Measurements from ENCODE around the gene FYB1.

The FYB1 gene

DNA sequence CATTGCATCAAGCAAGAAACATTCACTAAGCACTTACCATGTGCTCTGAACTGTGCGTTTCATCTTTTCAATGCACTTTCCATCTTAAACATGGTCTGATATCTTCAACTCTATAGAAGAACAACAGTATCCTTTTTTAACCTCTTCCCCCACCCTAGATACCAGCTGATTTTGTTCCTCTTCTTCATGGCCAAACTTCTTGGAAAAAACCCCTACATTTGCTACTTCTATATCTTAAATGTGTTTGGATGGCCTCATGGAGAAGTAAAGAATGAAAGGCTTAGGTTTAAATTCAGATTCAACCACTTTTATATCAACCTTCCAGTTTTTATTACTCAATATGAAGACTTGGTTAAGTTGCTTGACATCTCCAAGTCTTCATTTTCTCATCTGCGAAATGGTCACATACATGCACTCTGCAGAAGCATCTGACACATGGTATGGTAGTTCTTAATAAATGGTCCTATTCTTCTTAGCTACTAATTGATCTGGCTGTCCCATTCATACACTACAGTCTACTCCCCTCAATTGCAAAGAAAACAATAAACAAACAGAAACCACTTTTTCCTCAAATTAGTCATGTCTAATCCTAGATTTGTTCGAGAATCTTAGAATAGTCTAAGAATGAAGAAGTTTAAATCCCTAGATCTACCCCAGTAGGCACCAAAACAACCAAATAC is 59.4 kb downstream of the FYB1 start:
- no peak for DNase-seq (ENCODE audit: low spot score)

DNA sequence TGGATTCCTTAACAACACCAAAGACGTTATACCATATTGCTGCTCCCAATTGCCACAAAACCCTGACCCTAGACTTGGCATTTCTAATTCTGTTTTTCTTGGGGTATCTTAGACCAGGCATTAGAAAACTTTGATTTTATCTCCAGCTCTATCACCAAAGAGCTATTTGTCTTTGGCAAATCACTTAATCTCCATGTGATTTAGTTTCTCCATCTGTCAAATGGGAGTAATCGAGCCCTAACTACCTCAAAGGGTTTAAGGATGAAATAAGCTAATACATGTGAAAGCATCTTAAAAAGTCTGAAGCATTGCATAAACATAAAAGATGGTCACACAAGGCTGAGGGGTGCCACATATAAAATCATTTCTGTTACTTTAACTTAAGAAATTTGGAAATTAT is 60.6 kb downstream of the FYB1 start:
- DNase-seq (ENCODE audit: low spot score), result no peak

DNA sequence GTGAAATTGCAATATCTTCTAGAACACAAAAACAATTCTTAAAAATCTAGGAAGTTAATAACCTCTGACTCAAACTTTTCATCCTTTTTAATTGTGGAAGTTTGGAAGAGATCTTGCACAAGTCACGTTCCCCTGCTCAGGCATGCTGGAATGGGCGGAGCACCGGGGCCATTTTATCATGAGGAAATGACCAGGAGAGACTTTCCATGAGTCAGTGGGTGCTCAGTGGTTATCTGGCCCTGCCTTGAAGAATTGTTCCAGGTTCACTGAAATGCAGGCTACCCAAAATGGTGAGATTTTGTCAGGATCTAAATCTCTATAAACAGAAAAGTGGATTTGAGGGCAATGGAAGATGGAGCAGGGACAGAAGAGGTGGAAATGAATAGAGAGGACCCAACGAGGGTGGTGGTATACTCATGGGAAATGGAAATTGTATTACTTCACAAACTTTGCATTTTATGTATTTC is 61.2 kb downstream of the FYB1 start:
- no peak for DNase-seq (ENCODE audit: low spot score)

DNA sequence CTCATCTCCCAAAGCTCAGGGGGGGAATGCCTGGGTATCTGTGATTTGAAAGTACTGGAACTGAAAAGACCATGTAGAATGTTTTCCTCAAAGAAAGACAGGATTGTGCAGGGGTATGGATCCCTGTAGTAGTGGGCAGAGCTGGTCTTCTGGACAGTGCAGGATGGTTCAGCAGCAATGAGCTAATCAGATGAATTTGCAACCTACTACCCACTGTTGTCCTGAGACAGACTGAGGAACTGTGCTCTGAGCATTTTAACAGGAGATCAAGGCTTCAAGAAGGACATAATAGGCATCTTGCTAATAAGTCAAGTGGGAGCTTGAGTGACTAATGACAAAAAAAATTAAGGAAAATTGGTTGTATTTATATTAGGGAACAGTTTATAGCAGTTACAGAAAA is 61.7 kb downstream of the FYB1 start:
- no peak for DNase-seq (ENCODE audit: low spot score)

DNA sequence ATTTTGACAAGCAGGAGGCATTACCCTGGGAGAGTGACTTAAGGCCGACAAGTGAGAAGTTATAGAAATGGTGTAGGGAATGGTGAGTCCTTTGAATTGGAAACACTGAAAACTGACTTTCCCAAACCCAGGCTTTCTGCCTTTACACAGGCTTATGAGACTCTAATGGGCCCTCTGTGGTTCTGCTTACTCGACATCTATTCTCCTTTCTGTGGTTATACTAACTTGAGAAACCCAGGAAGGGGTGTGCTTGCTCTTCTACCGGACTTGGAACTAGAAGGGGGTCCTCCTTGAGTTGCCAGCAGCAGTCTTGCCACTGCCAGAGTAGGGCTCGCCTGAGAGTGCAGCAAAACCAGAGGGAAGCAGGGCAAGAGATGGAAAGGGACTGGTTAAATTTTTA is 63.3 kb downstream of the FYB1 start:
- no peak for DNase-seq (ENCODE audit: low spot score)

DNA sequence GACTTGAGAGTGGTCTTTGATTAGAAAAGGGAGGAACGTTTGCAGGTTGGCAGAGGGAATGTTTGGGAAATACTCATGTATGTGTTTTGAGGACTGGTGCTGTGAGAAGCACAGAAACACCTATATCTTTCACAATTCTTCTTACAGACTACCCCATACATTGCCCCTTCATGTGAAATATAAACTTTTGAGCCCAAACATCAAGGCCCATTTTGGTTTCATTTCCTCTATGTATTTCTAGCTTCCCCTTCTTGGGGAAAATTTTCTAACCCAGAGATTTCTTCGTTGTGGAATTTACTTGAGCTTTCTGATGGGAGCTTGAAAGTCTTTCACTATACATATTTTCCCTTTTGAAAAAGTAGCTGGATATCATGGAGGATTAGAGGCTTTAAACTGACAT is 67.6 kb downstream of the FYB1 start:
- DNase-seq (ENCODE audit: low spot score), result no peak

DNA sequence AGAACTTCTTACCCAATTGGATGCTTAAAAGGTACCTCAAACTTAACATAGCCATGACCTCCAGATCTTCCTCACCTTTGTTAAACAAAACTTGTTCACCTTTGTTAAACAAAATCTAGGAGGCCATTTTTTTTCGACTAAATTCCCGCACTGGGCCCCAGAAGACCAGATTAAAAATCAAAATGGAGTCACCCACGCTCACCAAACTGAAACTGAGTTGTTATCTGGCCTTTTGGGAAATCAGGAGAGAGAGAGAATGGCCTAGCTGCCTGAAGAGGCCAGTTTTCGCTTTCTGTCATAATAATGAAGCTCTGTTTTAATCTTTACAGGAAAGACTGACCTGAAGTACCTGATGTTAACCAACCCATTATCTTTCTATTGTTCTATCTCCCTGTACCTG is 69.4 kb downstream of the FYB1 start:
- no peak for DNase-seq (ENCODE audit: low spot score)

DNA sequence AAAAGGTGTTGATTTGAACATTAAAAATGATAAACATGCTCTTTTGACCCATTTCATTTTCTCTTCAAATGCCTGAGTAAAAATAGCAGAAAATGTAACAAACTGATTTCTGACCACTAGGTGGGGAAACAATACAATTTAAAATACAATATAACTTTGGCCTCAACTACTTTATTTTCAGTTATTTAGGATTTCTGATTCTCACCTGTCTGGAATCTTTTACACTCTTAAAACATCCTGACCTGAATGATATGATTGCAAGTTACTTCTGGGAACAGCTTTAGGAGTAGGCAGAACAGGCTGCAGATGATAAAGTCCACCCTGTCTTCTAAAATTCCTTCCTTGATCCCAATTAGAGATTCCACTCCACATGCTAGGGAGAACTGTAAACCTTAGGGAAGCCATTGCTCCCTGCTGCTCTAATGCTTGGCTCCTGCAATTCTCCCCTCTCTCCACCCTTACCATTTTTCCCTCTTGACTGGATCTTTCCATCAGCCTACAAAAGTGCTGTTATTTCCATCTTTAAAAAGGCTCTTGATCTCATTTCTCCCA is 70.3 kb downstream of the FYB1 start:
- DNase-seq (ENCODE audit: low spot score), result peak; percentile 27

DNA sequence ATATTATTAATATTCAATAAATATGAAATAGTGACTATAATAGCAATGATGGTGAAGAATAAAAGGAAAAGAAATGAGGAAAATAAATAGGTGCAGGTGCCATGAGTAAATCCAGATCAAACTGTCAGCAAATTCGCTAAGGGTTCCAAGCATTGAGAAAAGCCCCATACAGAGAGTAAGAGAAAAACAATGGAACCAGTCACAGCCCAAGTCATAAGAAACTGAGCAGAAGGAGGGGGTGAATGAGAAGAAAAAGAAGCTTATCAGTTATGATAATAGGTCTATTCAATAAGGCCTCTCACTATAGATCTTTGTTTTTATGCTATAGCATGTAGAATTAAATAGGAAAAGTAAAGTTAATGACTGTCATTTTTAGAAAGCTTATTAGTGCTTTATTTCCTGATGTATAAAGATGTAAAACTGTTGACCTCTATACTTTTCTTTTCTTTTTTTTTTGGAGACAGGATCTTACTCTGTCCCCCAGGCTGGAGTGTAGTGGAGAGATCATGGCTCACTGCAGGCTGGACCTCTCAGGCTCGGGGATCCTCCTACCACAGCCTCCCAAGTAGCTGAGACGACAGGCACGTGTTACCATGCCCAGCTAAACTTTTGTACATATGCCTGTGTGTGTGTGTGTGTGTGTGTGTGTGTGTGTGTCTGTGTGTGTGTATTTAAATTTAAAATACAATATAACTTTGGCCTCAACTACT is 72.4 kb downstream of the FYB1 start:
- peak; percentile 30 for DNase-seq (ENCODE audit: low spot score)

DNA sequence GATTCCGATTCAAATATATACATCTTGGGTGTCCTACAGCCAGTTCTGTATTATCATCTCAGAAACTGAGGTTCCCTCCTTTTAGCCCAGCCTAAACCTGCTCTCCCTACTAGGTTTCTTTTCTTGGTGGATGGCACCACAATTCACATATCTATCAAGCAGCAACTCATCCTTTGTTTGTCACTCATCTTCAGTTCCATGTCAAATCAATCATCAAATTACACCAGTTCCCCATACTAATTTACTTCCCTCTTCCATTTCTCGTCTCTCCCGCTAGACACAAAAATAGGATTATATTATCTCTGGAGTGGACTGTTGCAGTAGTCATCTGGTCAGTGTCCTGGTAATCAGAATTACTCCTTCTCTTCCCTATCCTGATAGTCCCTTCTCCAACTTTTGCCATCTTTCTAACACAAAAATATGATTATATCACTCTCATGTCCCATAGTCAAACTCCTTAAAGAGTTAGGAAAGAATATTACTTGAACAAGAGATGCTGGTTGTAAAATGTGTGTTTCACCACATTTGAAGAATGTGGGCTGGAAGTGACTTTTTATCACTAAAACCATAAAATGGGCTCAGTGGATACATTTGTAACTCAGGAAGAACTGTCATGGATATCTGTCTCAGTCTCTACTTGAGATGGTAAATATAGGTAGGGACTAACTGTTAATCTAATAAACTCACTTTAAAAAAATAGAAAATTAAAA is 76.1 kb downstream of the FYB1 start:
- DNase-seq (ENCODE audit: low spot score), result no peak

DNA sequence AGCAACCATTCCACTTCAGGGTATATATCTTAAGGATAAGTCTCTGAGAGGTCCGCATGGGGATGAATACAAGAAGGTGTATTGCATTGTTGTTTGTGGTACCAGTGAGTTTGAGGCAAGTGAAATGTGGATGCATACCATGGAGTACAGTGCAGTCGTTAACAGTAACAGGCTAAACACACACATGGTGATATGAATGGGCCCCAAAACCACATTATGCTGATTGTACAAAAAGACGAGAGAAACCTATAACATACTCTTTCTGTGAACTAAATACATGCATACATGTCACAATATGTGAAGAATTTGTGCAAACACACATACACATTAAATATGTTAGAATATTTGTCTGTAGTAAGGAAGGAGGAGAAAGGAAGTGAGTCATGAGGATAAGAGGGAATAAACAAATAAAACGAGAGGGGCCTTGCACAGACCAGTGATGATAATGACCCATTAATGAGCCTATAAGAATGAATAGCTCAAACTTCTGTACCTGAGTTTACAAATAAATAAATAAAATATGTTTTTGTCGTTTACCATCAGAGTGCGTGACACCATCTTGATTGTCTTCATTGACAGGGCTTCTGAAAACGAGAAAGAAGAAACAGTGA is 78.7 kb downstream of the FYB1 start:
- DNase-seq (ENCODE audit: low spot score), result no peak

DNA sequence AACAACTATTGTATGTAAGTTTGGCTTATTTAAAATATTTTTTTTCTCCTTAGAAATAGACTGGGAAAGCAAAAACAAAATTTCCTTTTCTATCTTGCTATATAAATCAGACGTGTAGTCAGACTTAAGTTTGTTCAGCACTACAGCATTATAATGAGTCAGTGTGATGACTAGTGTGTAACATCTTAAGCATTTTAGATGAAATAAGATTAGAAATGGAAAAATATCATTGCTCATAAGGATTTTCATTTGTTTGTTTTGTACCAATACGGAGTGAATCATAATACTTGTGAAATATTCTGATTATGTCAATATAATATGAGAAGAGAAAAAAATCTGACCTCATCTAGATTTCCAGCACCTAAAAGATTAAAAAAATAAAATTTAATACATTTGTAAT is 80.5 kb downstream of the FYB1 start:
- DNase-seq (ENCODE audit: low spot score), result no peak

DNA sequence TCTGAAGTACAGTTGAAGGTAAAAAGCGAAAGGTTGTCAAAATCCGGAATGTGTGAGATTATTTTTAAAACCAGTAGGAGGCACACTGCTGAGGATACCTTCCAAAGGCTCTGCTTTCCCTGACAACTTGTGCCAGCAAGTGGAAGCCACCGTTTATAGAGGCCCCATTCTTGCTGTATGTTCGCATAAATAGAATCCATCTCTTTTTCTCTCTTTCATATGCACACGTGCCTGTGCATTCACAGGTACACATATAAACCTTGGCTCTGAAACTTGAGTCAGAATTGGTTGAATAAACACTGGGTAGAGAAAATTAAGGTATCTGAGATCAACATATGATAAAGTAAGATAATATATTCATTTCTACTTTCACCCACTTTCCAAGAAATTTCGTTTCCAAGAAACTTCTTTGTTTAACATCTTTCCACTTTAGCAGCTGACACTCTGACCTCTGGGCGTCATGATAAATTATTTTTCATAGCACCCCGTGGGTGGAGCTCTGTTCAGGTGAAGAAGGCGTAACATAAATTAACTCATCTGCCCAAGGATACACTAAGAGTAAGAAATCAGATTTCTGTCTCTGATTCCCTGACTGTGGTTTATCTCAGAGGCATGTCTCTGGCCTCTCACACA is 81.4 kb downstream of the FYB1 start:
- no peak for DNase-seq (ENCODE audit: low spot score)

DNA sequence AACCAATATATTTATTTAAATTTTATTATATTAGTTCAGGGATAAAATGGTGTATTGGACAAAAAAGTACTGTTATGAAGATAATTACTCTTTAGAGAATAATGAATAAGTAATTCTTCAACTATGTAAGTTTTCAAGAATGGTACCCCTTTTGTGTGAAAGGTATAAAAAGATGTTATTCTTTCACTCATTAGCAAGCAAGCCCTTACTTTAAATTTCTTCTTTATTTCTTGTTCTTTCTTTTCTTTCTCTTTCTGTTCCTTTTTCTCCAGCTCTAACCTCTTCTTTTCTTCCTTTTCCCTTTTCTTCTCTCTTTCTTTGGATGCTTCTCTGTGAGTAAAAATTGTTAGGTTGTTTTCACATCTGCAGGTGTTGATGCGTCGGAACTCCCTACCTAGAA is 82.0 kb downstream of the FYB1 start:
- DNase-seq (ENCODE audit: low spot score), result no peak

DNA sequence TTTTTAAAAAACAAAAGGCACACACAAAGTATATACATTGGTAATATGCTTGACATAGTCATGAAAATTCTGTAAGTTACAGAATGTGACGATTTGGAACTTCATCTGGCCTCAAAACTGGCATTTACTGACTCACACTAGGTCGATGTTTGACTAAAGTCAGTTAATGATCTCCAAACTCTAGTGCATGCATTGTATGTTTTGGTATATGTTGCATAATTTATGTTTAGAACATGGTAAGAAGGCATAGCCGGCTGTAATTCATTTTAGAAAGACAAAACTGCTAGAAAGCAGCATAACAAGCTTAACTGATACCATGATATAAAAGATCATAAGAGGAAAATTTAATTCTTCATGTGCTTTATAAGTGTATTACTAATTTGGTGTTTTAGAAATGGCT is 86.6 kb downstream of the FYB1 start:
- DNase-seq (ENCODE audit: low spot score), result no peak

DNA sequence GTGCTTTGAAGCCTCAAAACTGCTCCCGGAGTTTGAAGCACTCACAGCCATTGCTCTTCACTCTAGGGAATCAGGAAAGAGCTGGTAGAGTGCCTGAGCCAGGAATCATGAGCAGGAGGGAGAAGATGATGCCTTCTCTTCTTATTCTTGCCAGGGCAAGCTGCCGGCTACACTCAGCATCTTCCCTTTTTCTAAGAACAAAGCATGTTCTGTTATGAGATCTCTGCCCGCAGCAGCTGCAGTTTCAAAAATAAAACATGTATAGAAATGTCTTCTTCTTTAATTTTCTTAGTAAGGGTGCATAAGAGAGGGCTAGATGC is 87.3 kb downstream of the FYB1 start:
- DNase-seq (ENCODE audit: low spot score), result peak; percentile 71

DNA sequence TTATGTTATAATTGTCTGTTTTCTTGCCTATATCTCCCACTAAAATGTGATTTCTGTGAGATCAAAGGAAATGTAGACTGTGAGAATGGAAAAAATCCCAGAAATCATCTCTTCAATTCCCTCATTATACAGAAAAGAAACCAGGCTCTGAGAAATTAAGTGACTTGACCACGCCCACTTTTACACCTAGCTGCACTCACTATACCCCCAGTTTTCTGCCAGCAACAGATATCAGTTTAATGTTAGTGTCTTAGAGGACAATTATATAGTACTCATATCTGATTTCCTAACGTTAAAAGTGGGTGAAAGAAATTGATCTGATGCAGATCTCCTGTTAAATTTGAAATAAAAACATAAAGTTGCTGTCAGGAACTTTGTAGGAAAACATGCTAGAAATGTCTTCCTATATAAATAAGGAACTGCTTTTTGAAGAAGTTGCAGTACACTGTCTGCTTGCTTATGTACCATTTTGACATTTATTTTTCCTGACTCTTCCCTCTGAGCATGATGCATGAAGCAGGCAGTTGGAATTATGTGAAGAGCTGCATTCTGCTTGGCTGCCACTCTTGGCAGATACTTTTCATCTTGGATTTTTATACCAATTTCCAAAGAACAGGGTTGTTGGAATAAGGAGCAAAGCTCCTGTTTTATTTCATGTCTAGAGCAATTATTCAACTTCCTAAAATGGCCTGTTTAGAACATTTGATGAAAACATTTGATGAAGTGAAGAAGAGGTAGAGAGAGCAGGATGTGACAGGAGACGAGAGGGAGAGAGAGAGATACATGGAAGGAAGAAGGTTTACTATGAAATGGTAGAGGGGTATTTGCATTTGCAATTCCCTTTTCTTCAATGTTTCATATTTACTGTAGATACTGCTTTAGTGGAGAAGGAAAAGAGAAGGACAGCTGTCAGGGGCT is 87.9 kb downstream of the FYB1 start:
- DNase-seq (ENCODE audit: low spot score), result peak; percentile 29

DNA sequence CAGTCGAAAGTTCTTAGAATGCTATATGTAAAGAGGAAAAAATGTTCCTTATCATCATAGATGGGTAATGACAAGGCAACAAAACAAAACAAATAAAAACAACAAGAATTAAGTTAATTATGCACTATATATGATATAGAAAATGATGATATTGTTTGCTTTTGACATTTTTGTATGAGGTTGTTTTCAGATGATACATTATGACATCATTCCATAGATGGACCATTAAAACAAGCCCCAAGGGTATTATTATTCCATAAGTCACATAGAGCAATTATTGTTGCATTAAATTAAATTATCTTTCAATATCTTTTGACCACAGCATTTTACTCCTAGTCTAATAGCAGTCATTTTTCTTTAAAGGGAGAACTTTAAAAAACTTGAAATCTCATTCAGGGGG is 88.6 kb downstream of the FYB1 start:
- DNase-seq (ENCODE audit: low spot score), result no peak

DNA sequence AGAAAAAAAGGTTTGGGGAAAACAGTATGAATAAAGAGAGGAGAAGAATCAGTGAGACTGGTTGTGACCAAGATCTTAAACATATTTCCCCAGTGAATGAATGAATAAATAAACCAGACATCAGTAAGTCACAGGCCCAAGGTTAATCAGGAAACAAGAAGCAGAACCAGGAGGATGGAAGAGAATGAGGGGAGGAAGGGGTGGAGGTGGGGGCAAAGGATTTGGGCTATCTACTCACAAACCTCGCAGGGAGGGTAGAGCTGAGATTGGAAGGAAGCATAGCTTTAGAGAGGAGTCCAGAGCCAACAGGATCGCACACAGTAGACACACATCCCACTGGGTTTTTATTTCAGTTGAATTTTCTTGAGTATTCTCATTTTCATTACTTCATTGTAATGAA is 97.4 kb downstream of the FYB1 start:
- DNase-seq (ENCODE audit: low spot score), result no peak

DNA sequence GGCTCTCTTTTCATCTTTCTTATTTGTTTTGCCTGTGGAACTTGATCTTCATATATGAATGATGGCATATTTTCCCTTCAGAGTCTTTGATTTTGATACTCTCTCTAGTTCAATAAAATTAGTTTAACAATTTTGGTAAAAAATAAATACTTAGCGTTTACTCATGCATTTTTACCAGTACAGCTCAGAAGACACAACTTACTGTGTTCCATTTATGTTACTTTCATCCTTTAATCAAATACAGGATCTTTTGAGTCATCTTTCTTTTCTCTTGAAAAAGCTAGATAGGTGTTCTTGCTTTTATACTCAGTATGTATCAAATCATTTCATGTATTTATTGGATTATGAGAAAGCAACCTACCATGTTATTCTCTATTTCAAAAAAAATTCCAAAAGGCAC is 98.0 kb downstream of the FYB1 start:
- no peak for DNase-seq (ENCODE audit: low spot score)

DNA sequence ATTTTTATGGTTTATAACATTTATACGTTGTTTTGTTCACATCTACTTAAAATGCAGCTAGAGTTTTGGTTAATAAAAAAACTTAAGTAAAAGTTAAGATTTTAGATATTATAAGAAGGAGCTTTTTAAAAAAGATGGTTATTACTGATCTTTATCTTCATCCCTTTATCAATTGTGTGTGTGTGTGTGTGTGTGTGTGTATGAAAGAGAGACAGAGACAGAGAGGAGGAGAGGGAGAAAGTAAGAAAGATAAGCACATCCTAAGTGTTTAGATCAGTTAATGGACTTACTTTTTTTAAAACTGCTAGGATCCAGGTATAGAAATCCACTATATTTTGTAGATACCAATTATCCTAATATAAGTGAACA is 99.3 kb downstream of the FYB1 start:
- DNase-seq (ENCODE audit: low spot score), result no peak
